LNCAP (cell line): ENCODE data around the gene IL17B.

ENCODE experiments used
- TF ChIP-seq, protein P1 (sequence below): fragments of 450-650 bp; IDR thresholded peaks from 2 replicates; pipeline ENCODE4 v1.5.1; 2017; ENCODE audit warnings: mild to moderate bottlenecking

IL17B gene

DNA sequence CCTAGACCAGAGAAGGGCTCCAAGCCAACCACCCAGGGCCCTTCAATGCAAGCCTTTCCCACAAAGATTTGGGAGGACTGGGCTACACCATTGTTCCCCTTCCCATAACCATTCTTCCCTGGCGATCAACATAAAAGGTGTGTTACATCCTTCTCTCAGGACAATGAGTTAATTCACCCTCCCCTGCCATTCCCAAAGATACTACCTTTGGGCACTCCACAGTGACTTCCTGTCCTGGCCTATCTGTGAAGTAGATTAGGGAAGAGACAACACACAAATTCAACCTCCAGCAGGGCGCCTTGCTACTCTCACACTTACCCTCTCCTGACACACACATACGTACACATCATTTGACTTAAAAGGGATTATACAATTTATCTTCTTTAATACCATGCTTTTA, 23.2 kb upstream of the IL17B start:
- TF ChIP-seq, protein P1, sequence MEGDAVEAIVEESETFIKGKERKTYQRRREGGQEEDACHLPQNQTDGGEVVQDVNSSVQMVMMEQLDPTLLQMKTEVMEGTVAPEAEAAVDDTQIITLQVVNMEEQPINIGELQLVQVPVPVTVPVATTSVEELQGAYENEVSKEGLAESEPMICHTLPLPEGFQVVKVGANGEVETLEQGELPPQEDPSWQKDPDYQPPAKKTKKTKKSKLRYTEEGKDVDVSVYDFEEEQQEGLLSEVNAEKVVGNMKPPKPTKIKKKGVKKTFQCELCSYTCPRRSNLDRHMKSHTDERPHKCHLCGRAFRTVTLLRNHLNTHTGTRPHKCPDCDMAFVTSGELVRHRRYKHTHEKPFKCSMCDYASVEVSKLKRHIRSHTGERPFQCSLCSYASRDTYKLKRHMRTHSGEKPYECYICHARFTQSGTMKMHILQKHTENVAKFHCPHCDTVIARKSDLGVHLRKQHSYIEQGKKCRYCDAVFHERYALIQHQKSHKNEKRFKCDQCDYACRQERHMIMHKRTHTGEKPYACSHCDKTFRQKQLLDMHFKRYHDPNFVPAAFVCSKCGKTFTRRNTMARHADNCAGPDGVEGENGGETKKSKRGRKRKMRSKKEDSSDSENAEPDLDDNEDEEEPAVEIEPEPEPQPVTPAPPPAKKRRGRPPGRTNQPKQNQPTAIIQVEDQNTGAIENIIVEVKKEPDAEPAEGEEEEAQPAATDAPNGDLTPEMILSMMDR, result no peak

DNA sequence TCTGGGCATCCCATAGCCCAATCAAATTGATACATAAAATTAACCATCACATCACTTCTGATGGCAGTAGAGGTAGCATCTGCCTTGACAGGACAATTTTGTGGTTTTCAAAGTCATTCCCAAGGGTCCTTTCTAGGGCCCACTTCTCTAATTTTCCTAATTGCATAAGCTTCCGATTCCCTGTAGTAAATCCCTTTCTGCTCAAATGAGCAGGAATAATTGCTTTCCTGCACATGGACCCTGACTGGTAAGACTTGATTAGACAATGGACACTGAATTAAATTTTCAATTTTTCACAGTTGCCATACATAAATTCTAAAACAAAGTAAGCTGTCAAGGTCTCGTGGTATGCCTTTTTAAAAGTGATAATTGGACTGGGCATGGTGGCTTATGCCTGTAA, 22.0 kb upstream of the IL17B start:
- TF ChIP-seq, protein P1, result no peak

DNA sequence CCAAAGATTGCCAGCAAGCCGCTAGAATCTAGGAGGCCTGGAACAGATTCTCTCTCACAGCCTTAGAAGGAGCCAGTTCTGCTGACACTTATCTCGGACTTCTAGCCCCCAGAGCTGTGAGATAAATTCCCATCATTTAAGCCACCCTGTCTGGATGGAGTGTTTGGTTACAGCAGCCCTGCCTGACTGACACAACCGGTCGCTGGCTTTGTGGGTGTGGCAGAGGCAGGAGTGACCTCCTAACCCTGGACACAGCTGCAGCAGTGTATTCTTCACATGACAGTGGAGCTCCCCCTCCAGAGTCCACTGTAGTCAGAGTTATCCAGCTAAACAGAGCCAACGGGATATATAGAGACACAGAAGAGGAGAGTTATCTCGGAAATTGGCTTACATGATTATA, 21.2 kb upstream of the IL17B start:
- TF ChIP-seq, protein P1, result no peak

DNA sequence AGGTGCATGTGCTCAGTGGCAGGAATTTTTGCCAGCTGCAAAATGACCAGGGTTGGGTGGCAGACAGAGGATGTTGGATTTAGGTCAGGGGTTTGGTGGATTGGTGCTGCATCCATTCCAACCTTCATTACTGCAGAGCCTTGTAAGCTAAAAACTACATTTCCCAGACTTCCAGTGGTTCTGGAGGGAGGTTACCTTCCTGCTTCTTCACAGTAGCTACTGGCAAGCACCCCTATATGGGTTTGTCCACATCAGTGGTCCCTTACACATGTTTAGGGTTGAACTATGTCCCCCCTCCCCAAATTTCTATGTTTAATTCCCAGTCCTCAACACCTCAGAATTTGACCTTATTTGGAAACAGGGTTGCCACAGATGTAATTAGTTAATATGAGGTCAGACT, 20.7 kb upstream of the IL17B start:
- TF ChIP-seq, protein P1, result no peak

DNA sequence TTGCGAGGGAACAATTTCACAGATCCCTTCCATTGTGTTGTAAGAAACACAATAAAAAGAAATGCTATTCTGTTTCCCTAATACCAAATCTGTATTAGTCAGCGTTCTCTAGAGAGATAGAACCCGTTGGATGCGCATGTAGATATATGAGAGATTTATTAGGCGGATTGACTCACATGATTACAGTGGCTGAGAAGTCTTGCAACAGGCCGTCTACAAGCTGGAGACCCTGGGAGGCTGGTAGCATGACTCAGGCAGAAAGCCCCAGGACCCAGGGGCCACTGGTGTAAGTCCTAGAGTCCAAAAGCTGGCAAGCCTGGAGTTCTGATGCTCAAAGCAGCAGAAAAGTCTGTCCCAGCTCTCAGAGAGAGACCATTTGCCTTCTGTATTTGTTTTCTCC, 18.4 kb upstream of the IL17B start:
- TF ChIP-seq, protein P1, result no peak

DNA sequence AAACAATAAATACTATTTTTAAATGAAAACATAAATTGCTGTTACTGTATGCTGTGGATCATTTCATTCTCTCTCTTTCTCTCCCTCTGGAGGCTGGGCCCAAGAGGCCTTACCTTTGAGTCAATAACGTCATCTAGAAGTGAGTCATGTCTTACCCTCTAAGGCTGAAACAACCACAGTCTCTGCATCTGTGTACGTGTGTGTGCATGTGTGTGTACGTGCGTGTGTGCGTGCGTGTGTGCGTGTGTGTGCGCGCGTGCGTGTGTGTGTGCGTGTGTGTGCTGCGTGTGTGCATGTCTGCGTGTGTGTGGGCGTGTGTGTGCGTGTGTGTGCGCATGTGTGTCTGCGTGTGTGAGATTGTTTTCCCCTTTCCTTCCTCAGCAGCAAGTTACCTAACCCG, 13.6 kb upstream of the IL17B start:
- TF ChIP-seq, protein P1, result no peak

DNA sequence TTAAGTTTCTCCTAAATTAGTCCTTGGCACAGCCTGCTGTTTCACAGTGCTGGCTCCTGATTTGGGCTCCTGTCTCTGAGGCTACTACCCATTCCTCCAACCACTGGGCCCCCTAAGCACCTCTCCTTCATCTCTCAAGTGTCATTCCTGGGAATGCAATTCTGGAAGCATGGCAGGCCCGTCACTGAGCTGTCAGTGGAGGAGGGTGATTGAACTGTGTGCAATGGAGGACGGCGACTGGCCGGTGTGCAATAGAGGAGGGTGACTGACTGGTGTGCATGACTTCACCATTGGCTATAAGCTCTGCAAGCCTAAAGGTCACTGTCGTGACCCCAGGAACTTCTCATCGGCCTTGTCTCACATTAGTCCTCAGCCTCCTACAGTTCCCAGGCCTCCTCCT, 12.4 kb upstream of the IL17B start:
- TF ChIP-seq, protein P1, result no peak
